Adrenal gland (tissue), 12 donors: Measurements from ENCODE around the gene NDRG2. TPM values are rescaled to one million over a fixed set of nuclear protein-coding genes. Genes with fewer than 3 reads are reported as not detected.

Experiments
- DNase-seq, 7 donors: peaks; one replicate each; pipeline ENCODE4 v3.0.0-alpha.2; 2019 to 2020
- H3K27ac ChIP-seq, 5 donors: fragments of 200-600 bp; sonication (generic) in 4 of 5; 1 replicate in 3 of 5; 2 replicates in 2 of 5; pipeline versions ENCODE4 v1.5.1 to v1.8.0; 2016 to 2020; ENCODE audit warnings: mild to moderate bottlenecking in 1 of 5
- H3K27me3 ChIP-seq: fragments of 200-600 bp; 2 replicates; pipeline ENCODE4 v1.8.0; 2021
- H3K36me3 ChIP-seq, 2 donors: fragments of 200-600 bp; replicated peaks in 1 of 2; 1 replicate in 1 of 2; 2 replicates in 1 of 2; pipeline versions ENCODE4 v1.5.1 to v1.8.0; 2018 to 2022
- H3K4me1 ChIP-seq, 2 donors: fragments of 200-600 bp; replicated peaks in 1 of 2; 1 replicate in 1 of 2; 2 replicates in 1 of 2; pipeline versions ENCODE4 v1.5.1 to v1.8.0; 2018 to 2021
- H3K4me3 ChIP-seq, 4 donors: fragments of 200-600 bp; sonication (generic) in 3 of 4; one replicate each; pipeline ENCODE4 v1.5.1; 2016 to 2018
- H3K9me3 ChIP-seq, 3 donors: fragments of 200-600 bp; sonication (generic) in 1 of 3; replicated peaks in 1 of 3; 1 replicate in 2 of 3; 2 replicates in 1 of 3; pipeline versions ENCODE4 v1.5.1 to v1.8.0; 2016 to 2021
- POLR2A ChIP-seq, 2 donors: fragments of 450-650 bp; IDR thresholded peaks; one replicate each; pipeline ENCODE4 v1.6.1; 2017; ENCODE audit warnings: antibody characterized with exemption in 2 of 2, mild to moderate bottlenecking in 2 of 2, moderate library complexity in 1 of 2
- WGBS, 4 donors: extraction: QIAGEN DNeasy Blood & Tissue Kit in 2 of 4; methylation state at CpG; one replicate each; pipeline versions ENCODE4 v1.1.5 to v1.1.7; 2013 to 2017; 5-methylcytosine and 5-hydroxymethylcytosine counted together
- intact Hi-C, 2 donors: fragments of 100-400 bp; cut with DNase I; formaldehyde crosslinking; loops; one replicate each; pipeline versions ENCODE4 v1.14.1 to v1.15.0; 2022 to 2023
- polyA plus RNA-seq, 3 donors: library from polyadenylated mRNA; stranded (reverse); fragments of 200-250 nt in 2 of 3; fragments of 350-450 nt in 1 of 3; fragmentation: Illumina TruSeq in 1 of 3; extraction: RNeasy Lipid Tissue Mini Kit (QIAGEN cat#74804) in 1 of 3; gene quantifications; one replicate each; pipeline ENCODE4 v1.2.3, GENCODE V29; 2013 to 2014
- total RNA-seq, 9 donors: library from RNA; depleted of rRNA in 4 of 9; stranded (reverse); fragments of >200 nt in 4 of 9; fragments of 120-200 nt in 1 of 9; fragmentation: NEBNext Ultra II Directional in 1 of 9; extraction: Animal tissue kit (Norgen Biotek cat#: 25700) in 1 of 9; gene quantifications; one replicate each; pipeline versions ENCODE4 v1.1.0 to v1.2.4, GENCODE V29; 2013 to 2023
- TF ChIP-seq, protein P1 (sequence below), 6 experiments: fragments of 450-650 bp in 4 of 6; fragments of 200-600 bp in 2 of 6; sonication (generic) in 1 of 6; IDR thresholded peaks; 1 replicate in 5 of 6; 2 replicates in 1 of 6; pipeline versions ENCODE4 v1.5.1 to v1.8.0; 2016 to 2021; ENCODE audit warnings: antibody characterized with exemption in 6 of 6, mild to moderate bottlenecking in 2 of 6, moderate library complexity in 1 of 6
- donor health status: healthy with polysubstance abuse.
- donor health status: Bipolar disorder and iron deficiency.
- donor health status: DM: yes; HTN: yes; CAD: no.
- donor health status: DM: no; HTN: no; CAD: no.
- donor health status: DM: no; HTN: no; CAD: no.
- donor health status: DM: yes; HTN: yes; CAD: no.

The NDRG2 gene
- total and polyA plus RNA-seq, 12 donors: 116 to 1,323 (median 629) TPM

DNA sequence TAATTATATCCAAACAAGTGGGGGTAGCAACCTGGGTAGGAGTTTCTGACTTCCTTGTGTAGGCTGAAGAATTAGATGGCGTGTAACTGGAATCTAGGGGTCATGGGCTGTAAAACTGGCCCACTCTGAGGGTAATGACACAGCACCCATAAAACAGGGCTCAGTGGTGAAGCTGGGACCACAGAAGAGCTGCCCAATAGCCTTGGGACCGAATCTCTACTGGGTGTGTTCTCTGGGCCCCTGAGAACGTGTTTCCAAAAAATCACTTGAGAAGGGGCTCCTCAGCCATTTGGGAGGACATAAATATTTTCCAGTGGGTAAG lies 36.4 kb upstream of the NDRG2 start:
- no peak overlapping the region for H3K27ac ChIP-seq
- WGBS, 4 donors: 83 to 92% (median 84%) methylated on average over 3 of the region's 3 CpGs
- intact Hi-C loops: no loop called here
- H3K4me1 ChIP-seq: peaks cover 7 to 9% of the 10 kb centered on the region in 2 donors
- H3K27me3 ChIP-seq: no peaks in the 10 kb centered on the region
- TF ChIP-seq POLR2A (IDR thresholded peaks at IDR 0.05): no peak
- TF ChIP-seq, protein P1, sequence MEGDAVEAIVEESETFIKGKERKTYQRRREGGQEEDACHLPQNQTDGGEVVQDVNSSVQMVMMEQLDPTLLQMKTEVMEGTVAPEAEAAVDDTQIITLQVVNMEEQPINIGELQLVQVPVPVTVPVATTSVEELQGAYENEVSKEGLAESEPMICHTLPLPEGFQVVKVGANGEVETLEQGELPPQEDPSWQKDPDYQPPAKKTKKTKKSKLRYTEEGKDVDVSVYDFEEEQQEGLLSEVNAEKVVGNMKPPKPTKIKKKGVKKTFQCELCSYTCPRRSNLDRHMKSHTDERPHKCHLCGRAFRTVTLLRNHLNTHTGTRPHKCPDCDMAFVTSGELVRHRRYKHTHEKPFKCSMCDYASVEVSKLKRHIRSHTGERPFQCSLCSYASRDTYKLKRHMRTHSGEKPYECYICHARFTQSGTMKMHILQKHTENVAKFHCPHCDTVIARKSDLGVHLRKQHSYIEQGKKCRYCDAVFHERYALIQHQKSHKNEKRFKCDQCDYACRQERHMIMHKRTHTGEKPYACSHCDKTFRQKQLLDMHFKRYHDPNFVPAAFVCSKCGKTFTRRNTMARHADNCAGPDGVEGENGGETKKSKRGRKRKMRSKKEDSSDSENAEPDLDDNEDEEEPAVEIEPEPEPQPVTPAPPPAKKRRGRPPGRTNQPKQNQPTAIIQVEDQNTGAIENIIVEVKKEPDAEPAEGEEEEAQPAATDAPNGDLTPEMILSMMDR (IDR thresholded peaks at IDR 0.05): no peak
- no peak for DNase-seq
- no peaks in the 10 kb centered on the region for H3K9me3 ChIP-seq
- no peaks in the 10 kb centered on the region for H3K36me3 ChIP-seq
- no peak overlapping the region for H3K4me3 ChIP-seq

DNA sequence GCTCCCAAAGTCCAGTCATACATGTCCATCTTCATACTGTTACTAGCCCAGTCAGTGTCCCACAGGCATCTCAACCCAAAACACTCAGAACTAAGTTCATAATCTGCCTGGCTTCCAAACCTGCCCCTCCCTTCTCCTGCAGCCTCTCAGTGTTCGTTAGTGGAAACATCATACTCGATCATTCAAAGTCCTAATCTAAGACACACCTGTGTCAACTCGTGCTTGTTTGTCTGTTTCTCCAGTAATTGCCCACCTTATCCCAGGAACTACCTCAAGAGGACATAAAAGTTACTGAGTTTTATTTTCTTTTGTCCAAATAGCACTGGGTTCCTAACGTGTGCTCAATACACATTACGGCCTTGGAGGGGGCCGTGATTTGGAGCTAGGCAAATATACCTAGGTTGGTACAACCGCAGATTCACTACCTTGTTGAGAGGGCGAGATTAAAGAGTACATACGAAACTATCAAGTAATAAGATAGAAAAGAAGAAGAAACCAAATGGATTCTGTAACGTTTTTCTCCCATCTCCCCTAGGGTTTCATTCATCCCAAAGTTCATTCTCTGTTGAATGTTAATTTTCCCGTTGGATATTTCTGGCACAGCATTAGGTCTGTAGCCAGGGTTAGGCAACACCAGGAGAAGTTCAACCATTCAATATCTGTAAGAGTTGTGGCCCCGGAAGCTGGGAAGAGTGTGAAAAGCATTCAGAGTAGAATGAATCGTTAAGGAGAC lies 35.9 kb upstream of the NDRG2 start:
- intact Hi-C loops: no loop called here
- Histone ChIP-seq H3K27me3 (no peaks in the 10 kb centered on the region), H3K27ac (no peak overlapping the region), H3K9me3 (no peaks in the 10 kb centered on the region), H3K36me3 (no peaks in the 10 kb centered on the region), H3K4me3 (no peak overlapping the region), H3K4me1 (peaks cover 7 to 9% of the 10 kb centered on the region in 2 donors)
- TF ChIP-seq POLR2A (IDR thresholded peaks at IDR 0.05): no peak
- TF ChIP-seq, protein P1 (IDR thresholded peaks at IDR 0.05): no peak
- 82 to 87% (median 86%) methylated on average over 13 of the region's 13 CpGs for WGBS, 4 donors
- no peak for DNase-seq

DNA sequence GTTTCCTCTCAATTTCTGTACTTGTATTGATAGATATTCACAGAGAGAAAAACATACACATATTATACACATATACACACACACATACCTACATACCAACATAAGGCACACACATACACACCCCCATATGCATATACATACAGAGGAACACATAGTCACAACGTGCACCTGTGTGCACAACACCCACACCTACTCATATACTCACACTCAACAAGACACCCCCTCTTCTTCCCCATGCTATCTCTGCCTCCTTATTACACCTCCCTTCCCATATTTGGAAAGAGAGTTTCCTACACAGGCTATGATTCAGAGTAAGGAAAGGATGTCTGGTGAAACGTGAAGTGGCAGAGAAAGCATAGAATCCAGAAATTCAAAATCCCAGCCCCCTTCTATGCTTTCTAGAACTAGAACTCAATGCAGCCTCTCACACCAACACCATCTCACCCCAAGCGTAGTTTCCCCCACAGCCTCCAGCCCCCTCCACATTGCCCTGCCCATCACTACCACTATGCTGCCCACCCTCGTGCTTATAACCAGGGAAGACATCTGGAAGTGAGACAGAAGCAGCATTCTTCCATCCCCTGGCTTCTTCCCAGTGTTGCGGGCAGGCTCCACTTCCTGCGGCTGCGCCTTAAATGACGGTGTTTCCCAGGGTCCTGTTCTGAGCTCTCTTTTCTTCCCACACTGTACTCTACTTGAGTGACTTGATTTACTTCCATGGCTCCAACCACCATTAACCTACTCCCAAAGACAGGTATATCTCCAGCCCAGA lies 35.2 kb upstream of the NDRG2 start:
- intact Hi-C loops: no loop called here
- Histone ChIP-seq H3K9me3 (no peaks in the 10 kb centered on the region), H3K27ac (no peak overlapping the region), H3K36me3 (no peaks in the 10 kb centered on the region), H3K4me1 (peaks cover 7 to 9% of the 10 kb centered on the region in 2 donors), H3K4me3 (no peak overlapping the region), H3K27me3 (no peaks in the 10 kb centered on the region)
- TF ChIP-seq, protein P1 (IDR thresholded peaks at IDR 0.05): no peak
- no peak for TF ChIP-seq POLR2A (IDR thresholded peaks at IDR 0.05)
- no peak for DNase-seq
- 73 to 84% (median 80%) methylated on average over 8 of the region's 8 CpGs for WGBS, 4 donors

DNA sequence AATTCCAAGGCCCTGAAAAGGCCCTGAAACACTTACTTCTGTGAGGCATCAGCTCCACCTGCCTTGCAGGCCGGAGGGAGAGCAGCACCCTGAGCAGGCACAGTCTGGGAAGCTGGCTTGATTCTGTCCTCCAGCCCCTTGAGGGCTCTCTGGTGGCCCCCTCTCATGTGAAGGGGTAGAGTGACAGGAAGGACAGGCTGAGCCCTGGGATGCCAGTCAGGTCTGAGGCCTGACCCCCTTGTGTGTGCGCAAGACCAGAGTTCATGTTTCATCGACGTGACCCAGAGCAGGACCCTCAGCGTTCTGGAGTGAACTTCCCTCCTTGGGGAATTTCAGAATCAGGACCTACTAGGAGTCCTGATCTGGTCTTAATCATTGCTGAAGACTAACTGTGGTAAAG lies 34.0 kb upstream of the NDRG2 start:
- no peak for DNase-seq
- no peak for TF ChIP-seq POLR2A (IDR thresholded peaks at IDR 0.05)
- TF ChIP-seq, protein P1 (IDR thresholded peaks at IDR 0.05): no peak
- 91 to 98% (median 92%) methylated on average over 4 to 5 of the region's 5 CpGs for WGBS, 4 donors
- H3K4me3 ChIP-seq: no peak overlapping the region
- no peaks in the 10 kb centered on the region for H3K36me3 ChIP-seq
- peaks cover 7 to 10% of the 10 kb centered on the region in 2 donors for H3K4me1 ChIP-seq
- no peak overlapping the region for H3K27ac ChIP-seq
- intact Hi-C loops: no loop called here
- no peaks in the 10 kb centered on the region for H3K27me3 ChIP-seq
- H3K9me3 ChIP-seq: no peaks in the 10 kb centered on the region
